WTC11 (cell line): ENCODE measurements around the gene FHL5. TPM values are rescaled to one million over a fixed set of nuclear protein-coding genes. Genes with fewer than 3 reads are reported as not detected.

Experiments
- ATAC-seq: fragments of 200-7000 bp; cut with Tn5 transposase; 2 replicates; pipeline ENCODE4 v1.10.0; 2021; ENCODE audit warnings: mild to moderate bottlenecking, moderate library complexity
- CTCF ChIA-PET: fragments of 300-600 bp; sonication (Branson Sonifier 250); formaldehyde crosslinking; loops from one replicate; lab custom pipeline; 2021; ENCODE audit warnings: antibody characterized with exemption; lab: Charles Lee
- POLR2A ChIA-PET: fragments of 350-600 bp; sonication (Branson Sonifier 250); formaldehyde crosslinking; loops from one replicate; lab custom pipeline; 2021; ENCODE audit warnings: antibody characterized with exemption; lab: Charles Lee
- DNase-seq: peaks from one replicate; pipeline ENCODE4 v3.0.0; 2021; ENCODE audit warnings: low spot score
- H3K27ac Mint-ChIP-seq: 2 replicates; pipeline ENCODE4 v1.8.0; 2021; ENCODE audit warnings: mixed read lengths
- H3K27me3 Mint-ChIP-seq: 2 replicates; pipeline ENCODE4 v1.8.0; 2021; ENCODE audit warnings: low read depth, mild to moderate bottlenecking, moderate library complexity, mixed read lengths
- H3K36me3 Mint-ChIP-seq: 2 replicates; pipeline ENCODE4 v1.8.0; 2021; ENCODE audit warnings: mixed read lengths
- H3K4me1 Mint-ChIP-seq: 2 replicates; pipeline ENCODE4 v1.8.0; 2022; ENCODE audit warnings: mixed read lengths
- H3K4me3 Mint-ChIP-seq: 2 replicates; pipeline ENCODE4 v1.8.0; 2021; ENCODE audit warnings: mild to moderate bottlenecking, moderate library complexity, mixed read lengths
- H3K9me3 Mint-ChIP-seq: 2 replicates; pipeline ENCODE4 v1.8.0; 2021; ENCODE audit warnings: mixed read lengths
- ARID4B ChIP-seq: sonication (generic); formaldehyde crosslinking; IDR thresholded peaks from 2 replicates; pipeline ENCODE4 v1.8.0; 2023; ENCODE audit warnings: missing genetic modification reagents, mild to moderate bottlenecking, borderline replicate concordance
- E2F5 ChIP-seq: sonication (generic); formaldehyde crosslinking; IDR thresholded peaks from 2 replicates; pipeline ENCODE4 v1.8.1; 2022; ENCODE audit warnings: mild to moderate bottlenecking, moderate library complexity, missing genetic modification reagents
- FOXJ3 ChIP-seq: sonication (generic); formaldehyde crosslinking; IDR thresholded peaks from 2 replicates; pipeline ENCODE4 v1.9.0; 2021; ENCODE audit warnings: missing genetic modification reagents, mild to moderate bottlenecking, borderline replicate concordance
- FOXP4 ChIP-seq: sonication (generic); formaldehyde crosslinking; IDR thresholded peaks from 2 replicates; pipeline ENCODE4 v1.8.0; 2022; ENCODE audit warnings: mild to moderate bottlenecking, missing genetic modification reagents
- JAZF1 ChIP-seq: fragments of 250-450 bp; sonication (Bioruptor Pico); IDR thresholded peaks from 2 replicates; pipeline ENCODE4 v1.9.0; 2021; ENCODE audit warnings: moderate library complexity, mild to moderate bottlenecking, inconsistent platforms
- MXD4 ChIP-seq: fragments of 250-450 bp; sonication (Bioruptor Pico); IDR thresholded peaks from 2 replicates; pipeline ENCODE4 v1.8.0; 2021; ENCODE audit warnings: mild to moderate bottlenecking, moderate library complexity, borderline replicate concordance
- PRDM15 ChIP-seq: sonication (generic); formaldehyde crosslinking; IDR thresholded peaks from 2 replicates; pipeline ENCODE4 v1.8.0; 2022; ENCODE audit warnings: missing genetic modification reagents
- PREB ChIP-seq: sonication (generic); formaldehyde crosslinking; IDR thresholded peaks from 2 replicates; pipeline ENCODE4 v1.8.1; 2022; ENCODE audit warnings: mild to moderate bottlenecking, missing genetic modification reagents, moderate library complexity, borderline replicate concordance
- PRRX2 ChIP-seq: fragments of 250-450 bp; sonication (Bioruptor Pico); IDR thresholded peaks from 2 replicates; pipeline ENCODE4 v1.8.0; 2021; ENCODE audit warnings: mild to moderate bottlenecking
- SMAD3 ChIP-seq: sonication (generic); formaldehyde crosslinking; IDR thresholded peaks from 2 replicates; pipeline ENCODE4 v1.8.0; 2022; ENCODE audit warnings: missing genetic modification reagents, mild to moderate bottlenecking, borderline replicate concordance
- SOX15 ChIP-seq: fragments of 250-450 bp; sonication (Bioruptor Pico); IDR thresholded peaks from 2 replicates; pipeline ENCODE4 v1.9.0; 2021; ENCODE audit warnings: mild to moderate bottlenecking
- SP1 ChIP-seq: sonication (generic); formaldehyde crosslinking; conservative IDR thresholded peaks from 2 replicates; pipeline ENCODE4 v1.8.1; 2022; ENCODE audit warnings: missing genetic modification reagents
- ZNF121 ChIP-seq: sonication (generic); formaldehyde crosslinking; IDR thresholded peaks from 2 replicates; pipeline ENCODE4 v1.8.0; 2023; ENCODE audit warnings: missing genetic modification reagents
- ZNF671 ChIP-seq: fragments of 250-450 bp; sonication (Bioruptor Pico); IDR thresholded peaks from 2 replicates; pipeline ENCODE4 v1.8.0; 2021; ENCODE audit warnings: mild to moderate bottlenecking
- ZSCAN18 ChIP-seq: fragments of 250-450 bp; sonication (Bioruptor Pico); IDR thresholded peaks from 2 replicates; pipeline ENCODE4 v2.1.2; 2022; ENCODE audit warnings: mild to moderate bottlenecking, moderate library complexity
- total RNA-seq: library from RNA; stranded (reverse); gene quantifications from 3 replicates; pipeline ENCODE4 v1.2.3, GENCODE V29; 2021

The FHL5 gene
- total RNA-seq, 1 experiment from 2014 or later = not detected

GRCh38 chr6:96608074-96608473, 45.1 kb downstream of the FHL5 start (continued):
- TF ChIP-seq FOXP4 (CRISPR knock-in tag) (no peak), MXD4 (CRISPR knock-in tag) (no peak), ZNF671 (no peak), FOXJ3 (CRISPR knock-in tag) (no peak), SMAD3 (CRISPR knock-in tag) (no peak), JAZF1 (CRISPR knock-in tag) (no peak), ARID4B (no peak), SP1 (CRISPR knock-in tag) (no peak), ZNF121 (CRISPR knock-in tag) (no peak)

GRCh38 chr6:96610019-96610418, 47.1 kb downstream of the FHL5 start:
- peaks cover 20% of the 10 kb centered on the region for H3K4me1 Mint-ChIP-seq
- POLR2A ChIA-PET = no interaction called here
- no peaks in the 10 kb centered on the region for H3K9me3 Mint-ChIP-seq
- CTCF ChIA-PET = no interaction called here
- H3K27me3 Mint-ChIP-seq = no peaks in the 10 kb centered on the region
- no peak overlapping the region for H3K27ac Mint-ChIP-seq
- no peaks in the 10 kb centered on the region for H3K36me3 Mint-ChIP-seq
- TF ChIP-seq PRDM15 (CRISPR knock-in tag) (no peak), PRRX2 (CRISPR knock-in tag) (no peak), E2F5 (CRISPR knock-in tag) (no peak), SOX15 (CRISPR knock-in tag) (no peak), PREB (CRISPR knock-in tag) (no peak), ZSCAN18 (no peak)
- no peak for ATAC-seq
- DNase-seq = no peak
- H3K4me3 Mint-ChIP-seq = no peak overlapping the region
